Measurements from ENCODE around the gene ECE1. TPM values are rescaled to one million over a fixed set of nuclear protein-coding genes. Genes with fewer than 3 reads are reported as not detected.

ECE1 gene
- total and polyA plus RNA-seq, 2 donors (not counting 3 experiments of a cell fraction or from before 2014, with no cell fraction given): 437 to 562 TPM

DNA sequence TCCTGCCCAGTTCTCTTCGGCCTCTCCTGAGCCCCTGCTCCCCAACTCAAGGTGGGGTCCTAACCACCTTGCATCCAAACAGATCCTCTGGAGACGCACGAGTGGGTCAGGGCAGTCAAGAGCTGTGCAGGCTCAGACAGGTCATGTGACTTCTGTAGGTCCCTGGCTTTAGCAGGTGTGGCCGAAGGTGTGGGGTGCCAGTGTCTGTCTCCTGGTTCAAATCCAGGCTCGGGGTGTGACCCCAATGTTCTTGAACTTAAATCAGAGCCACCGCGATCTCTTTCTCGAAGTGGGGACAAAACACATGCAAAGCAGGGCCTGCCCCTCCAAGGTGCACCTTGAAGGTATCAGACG is 27.4 kb upstream of the ECE1 start:
- H3K36me3 ChIP-seq (ENCODE audit: control insufficient read depth in 2 of 2, extremely low read depth in 1 of 2, insufficient read depth in 2 of 2, low read length in 2 of 2): no peaks in the 10 kb centered on the region
- no peaks in the 10 kb centered on the region for H3K27me3 ChIP-seq (ENCODE audit: control insufficient read depth in 2 of 2, insufficient read depth in 2 of 2, low read length in 2 of 2)
- BruUV-seq (replicated peaks): no TSS peak
- intact Hi-C loops (cut with micrococcal nuclease) (no loop called here), dilution Hi-C loops (cut with MboI; ENCODE audit: extremely low pct_ligation_motif_present, low sequenced_read_pairs) (no loop called here)
- FAIRE-seq (no peak), DNase-seq (ENCODE audit: low read depth, low spot score) (no peak)
- H3K9me3 ChIP-seq (replicated peaks; ENCODE audit: control insufficient read depth, insufficient read depth, low read length): no peaks in the 10 kb centered on the region
- no peak overlapping the region for H2AFZ ChIP-seq (ENCODE audit: low read depth, low read length)
- H3K4me1 ChIP-seq (ENCODE audit: control insufficient read depth, extremely low read depth, insufficient read depth, low read length): peaks cover 44% of the 10 kb centered on the region
- no peaks in the 10 kb centered on the region for H4K20me1 ChIP-seq (replicated peaks; ENCODE audit: control insufficient read depth, extremely low read depth, insufficient read depth, low read length)
- ChIA-PET CTCF (interaction anchor here (0.7 to 1.6 kb wide), 5 partner anchors 8 to 62 kb away, joined by 3 read pairs; no protein-coding TSS in a partner anchor), POLR2A (interaction anchor here (0.6 kb wide), 1 partner anchor 545 kb away, joined by 3 read pairs; no protein-coding TSS in a partner anchor)
- no peaks in the 10 kb centered on the region for H3K9me1 ChIP-seq (replicated peaks; ENCODE audit: control insufficient read depth, extremely low read depth, insufficient read depth, low read length)
- no peak overlapping the region for H3K9ac ChIP-seq (replicated peaks; ENCODE audit: extremely low read depth, insufficient read depth, low read length)
- H3K27ac ChIP-seq (ENCODE audit: insufficient read depth, low read depth, low read length): no peak overlapping the region
- H3K79me2 ChIP-seq (ENCODE audit: control insufficient read depth, insufficient read depth, low read length): peaks cover 86% of the 10 kb centered on the region
- H3K4me3 ChIP-seq (replicated peaks in 1 of 3; ENCODE audit: insufficient read depth in 1 of 3, low read depth in 1 of 3, low read length in 3 of 3): no peak overlapping the region
- H3K4me2 ChIP-seq (ENCODE audit: insufficient read depth, low read length): no peak overlapping the region
- TF ChIP-seq EZH2 (IDR thresholded peaks at IDR 0.05; ENCODE audit: borderline replicate concordance, low read depth, low read length, severe bottlenecking) (no peak), JUN (IDR thresholded peaks at IDR 0.05; ENCODE audit: borderline replicate concordance, insufficient read depth, insufficient read length, low read depth) (no peak), MYC (IDR thresholded peaks at IDR 0.05; ENCODE audit: low read depth, low read length) (no peak), FOS (IDR thresholded peaks at IDR 0.05; ENCODE audit: borderline replicate concordance, insufficient read depth, low read length) (no peak), GATA2 (IDR thresholded peaks at IDR 0.05; ENCODE audit: insufficient read depth, insufficient read length, low read depth, low read length) (no peak), POLR2A (IDR thresholded peaks at IDR 0.05; ENCODE audit: low read depth, low read length) (no peak), POLR2AphosphoS5 (IDR thresholded peaks at IDR 0.05; ENCODE audit: insufficient read depth, low read depth, low read length) (no peak)
- TF ChIP-seq, protein P1, sequence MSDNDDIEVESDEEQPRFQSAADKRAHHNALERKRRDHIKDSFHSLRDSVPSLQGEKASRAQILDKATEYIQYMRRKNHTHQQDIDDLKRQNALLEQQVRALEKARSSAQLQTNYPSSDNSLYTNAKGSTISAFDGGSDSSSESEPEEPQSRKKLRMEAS (IDR thresholded peaks at IDR 0.05; ENCODE audit: insufficient read depth, insufficient read length): no peak
- TF ChIP-seq, protein P2, sequence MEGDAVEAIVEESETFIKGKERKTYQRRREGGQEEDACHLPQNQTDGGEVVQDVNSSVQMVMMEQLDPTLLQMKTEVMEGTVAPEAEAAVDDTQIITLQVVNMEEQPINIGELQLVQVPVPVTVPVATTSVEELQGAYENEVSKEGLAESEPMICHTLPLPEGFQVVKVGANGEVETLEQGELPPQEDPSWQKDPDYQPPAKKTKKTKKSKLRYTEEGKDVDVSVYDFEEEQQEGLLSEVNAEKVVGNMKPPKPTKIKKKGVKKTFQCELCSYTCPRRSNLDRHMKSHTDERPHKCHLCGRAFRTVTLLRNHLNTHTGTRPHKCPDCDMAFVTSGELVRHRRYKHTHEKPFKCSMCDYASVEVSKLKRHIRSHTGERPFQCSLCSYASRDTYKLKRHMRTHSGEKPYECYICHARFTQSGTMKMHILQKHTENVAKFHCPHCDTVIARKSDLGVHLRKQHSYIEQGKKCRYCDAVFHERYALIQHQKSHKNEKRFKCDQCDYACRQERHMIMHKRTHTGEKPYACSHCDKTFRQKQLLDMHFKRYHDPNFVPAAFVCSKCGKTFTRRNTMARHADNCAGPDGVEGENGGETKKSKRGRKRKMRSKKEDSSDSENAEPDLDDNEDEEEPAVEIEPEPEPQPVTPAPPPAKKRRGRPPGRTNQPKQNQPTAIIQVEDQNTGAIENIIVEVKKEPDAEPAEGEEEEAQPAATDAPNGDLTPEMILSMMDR (IDR thresholded peaks at IDR 0.05; ENCODE audit: extremely low read depth in 1 of 2, insufficient read depth in 1 of 2, low read depth in 1 of 2, low read length in 2 of 2): no peak
